ES-I3 (cell line): ENCODE measurements around the gene SELENOI.

Experiments
- H3K36me3 ChIP-seq: 2 replicates; pipeline ENCODE4 v1.6.1; 2013; ENCODE audit warnings: mild to moderate bottlenecking, low read length, control low read depth, moderate library complexity; ENCODE audit not compliant: insufficient read depth
- H3K4me1 ChIP-seq: 2 replicates; pipeline ENCODE4 v1.6.1; 2013; ENCODE audit warnings: mild to moderate bottlenecking, control low read depth, low read length; ENCODE audit not compliant: insufficient read depth
- H3K9ac ChIP-seq: 2 replicates; pipeline ENCODE4 v1.6.1; 2013; ENCODE audit warnings: low read depth, mild to moderate bottlenecking, low read length, moderate library complexity
- H3K9me3 ChIP-seq: 2 replicates; pipeline ENCODE4 v1.6.1; 2013; ENCODE audit warnings: mild to moderate bottlenecking, low read length, moderate library complexity; ENCODE audit not compliant: control insufficient read depth, insufficient read depth

SELENOI gene

GRCh38 chr2:26394694-26395093 is 48.8 kb downstream of the SELENOI start:
- H3K36me3 ChIP-seq: peaks cover 3% of the 10 kb centered on the region
- no peak overlapping the region for H3K9ac ChIP-seq
- H3K9me3 ChIP-seq: no peaks in the 10 kb centered on the region
- H3K4me1 ChIP-seq: no peaks in the 10 kb centered on the region

GRCh38 chr2:26395394-26395793 is 49.5 kb downstream of the SELENOI start:
- peaks cover 2% of the 10 kb centered on the region; the same call in 1 of the 2 replicates for H3K4me1 ChIP-seq
- no peak overlapping the region for H3K9ac ChIP-seq
- no peaks in the 10 kb centered on the region for H3K9me3 ChIP-seq
- H3K36me3 ChIP-seq: peaks cover 3% of the 10 kb centered on the region

DNA sequence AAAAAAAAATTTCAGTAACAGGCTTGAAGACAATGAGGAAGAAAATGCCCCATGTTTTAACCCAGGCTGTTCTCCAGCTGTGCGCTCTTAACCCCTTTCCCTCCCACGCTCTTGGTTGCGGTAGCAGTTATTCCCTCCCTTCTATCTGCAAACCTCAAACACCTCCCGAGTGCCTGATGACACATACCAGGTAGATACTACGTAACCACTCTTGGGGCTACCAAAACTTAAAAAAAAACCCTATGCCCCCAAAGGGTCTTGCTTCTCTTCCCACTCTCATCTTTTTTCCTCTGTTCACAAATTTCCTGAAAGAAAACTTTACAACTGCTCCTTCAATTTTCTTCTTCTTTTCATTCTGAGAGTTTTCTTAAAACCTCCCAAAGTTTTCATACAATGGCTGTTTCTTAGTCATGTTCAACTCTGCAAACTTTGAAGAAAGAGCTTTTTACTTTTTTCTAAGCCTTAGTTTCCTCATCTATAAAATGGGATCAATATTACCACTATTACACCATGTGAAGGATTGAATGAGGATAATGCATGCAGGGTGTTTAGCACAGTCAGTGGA is 50.9 kb downstream of the SELENOI start:
- no peak overlapping the region for H3K9ac ChIP-seq
- H3K9me3 ChIP-seq: no peaks in the 10 kb centered on the region
- peaks cover 4% of the 10 kb centered on the region; the same call in 1 of the 2 replicates for H3K4me1 ChIP-seq
- H3K36me3 ChIP-seq: peaks cover 3% of the 10 kb centered on the region

- no peak overlapping the region for H3K9ac ChIP-seq
- no peaks in the 10 kb centered on the region for H3K9me3 ChIP-seq
- H3K4me1 ChIP-seq: peaks cover 7% of the 10 kb centered on the region; the same call in 1 of the 2 replicates
- H3K36me3 ChIP-seq: no peaks in the 10 kb centered on the region
Observed at GRCh38 chr2:26399771-26400376, 53.9 kb downstream of the SELENOI start.

GRCh38 chr2:26400723-26401122 is 54.8 kb downstream of the SELENOI start:
- no peak overlapping the region for H3K9ac ChIP-seq
- peaks cover 7% of the 10 kb centered on the region; the same call in 1 of the 2 replicates for H3K4me1 ChIP-seq
- H3K9me3 ChIP-seq: no peaks in the 10 kb centered on the region
- H3K36me3 ChIP-seq: no peaks in the 10 kb centered on the region

GRCh38 chr2:26401739-26402541 is 56.0 kb downstream of the SELENOI start, which contains the start of gene DRC1:
Gene DRC1 (plus strand): TSS chr2:26401920. CDS start chr2:26401990, 70 bp downstream.
- no peaks in the 10 kb centered on the region for H3K9me3 ChIP-seq
- H3K9ac ChIP-seq: peak within 1 kb of the TSS; percentile 56; the same call in 1 of the 2 replicates

DNA sequence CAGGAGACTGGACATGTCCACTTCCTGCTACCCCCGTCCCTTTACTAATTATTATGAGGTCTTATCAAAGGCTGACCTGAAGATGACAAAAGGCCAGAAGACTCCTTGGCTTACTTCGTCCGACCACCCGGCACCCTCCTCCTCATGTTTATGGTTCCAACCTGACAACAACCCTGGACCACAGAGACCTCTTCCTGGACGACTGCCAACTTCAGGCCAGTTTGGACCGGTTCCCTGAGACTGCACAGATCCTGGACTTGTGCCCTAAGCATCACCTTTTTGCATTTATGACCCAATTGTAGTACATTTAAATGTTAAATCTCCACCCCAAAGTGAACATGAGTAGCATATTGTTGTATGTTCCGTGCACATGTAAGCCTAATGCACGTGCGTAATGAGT is 61.6 kb downstream of the SELENOI start:
- H3K4me1 ChIP-seq: 0 out of 2 replicates have a peak, but pooled peaks cover 4% of the 10 kb centered on the region
- H3K36me3 ChIP-seq: no peaks in the 10 kb centered on the region
- H3K9me3 ChIP-seq: no peaks in the 10 kb centered on the region
- no peak overlapping the region for H3K9ac ChIP-seq

More at GRCh38 chr2:26401739-26402541, 56.0 kb downstream of the SELENOI start, which contains the start of gene DRC1:
- Histone ChIP-seq H3K36me3 (no peaks in the 10 kb centered on the region), H3K4me1 (peaks cover 7% of the 10 kb centered on the region; the same call in 1 of the 2 replicates)

DNA sequence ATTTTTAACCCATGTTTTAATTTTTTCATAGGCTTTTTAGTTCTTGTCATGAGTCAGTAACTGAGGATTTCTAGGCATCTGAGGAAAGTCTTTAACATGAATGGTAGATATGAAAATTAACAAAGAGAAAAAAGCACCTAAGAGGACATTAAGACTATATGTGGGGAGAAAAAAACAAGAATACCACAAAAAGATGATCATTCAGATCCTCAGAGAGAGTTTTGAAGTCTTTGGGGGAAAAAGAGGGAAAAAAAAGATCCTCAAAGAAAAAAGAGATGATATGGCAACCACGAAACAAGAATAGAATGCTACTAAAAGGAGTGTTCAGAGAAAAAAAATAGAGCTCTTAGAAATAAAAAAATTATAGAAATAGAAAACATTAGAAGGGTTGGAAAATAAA is 63.8 kb downstream of the SELENOI start:
- no peaks in the 10 kb centered on the region for H3K9me3 ChIP-seq
- no peaks in the 10 kb centered on the region for H3K36me3 ChIP-seq
- H3K9ac ChIP-seq: no peak overlapping the region
- H3K4me1 ChIP-seq: no peaks in the 10 kb centered on the region

GRCh38 chr2:26410764-26411243 is 64.9 kb downstream of the SELENOI start:
- no peaks in the 10 kb centered on the region for H3K9me3 ChIP-seq
- no peaks in the 10 kb centered on the region for H3K36me3 ChIP-seq
- no peaks in the 10 kb centered on the region for H3K4me1 ChIP-seq
- no peak overlapping the region for H3K9ac ChIP-seq

DNA sequence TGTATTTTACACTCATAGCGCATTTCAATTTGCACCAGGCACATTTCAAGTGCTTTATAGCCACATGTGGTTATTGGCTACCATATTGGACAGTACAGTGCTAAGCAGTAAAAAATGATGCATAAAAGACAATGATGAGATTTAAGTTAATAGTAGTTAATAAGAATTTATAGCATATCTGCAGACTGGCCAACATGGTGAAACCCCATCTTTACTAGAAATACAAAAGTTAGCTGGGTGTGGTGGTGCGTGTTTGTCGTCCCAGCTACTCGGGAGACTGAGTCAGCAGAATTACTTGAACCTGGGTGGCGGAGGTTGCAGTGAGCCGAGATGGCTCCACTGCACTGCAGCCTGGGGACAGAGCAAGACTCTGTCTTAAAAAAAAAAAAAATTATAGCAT is 65.5 kb downstream of the SELENOI start:
- Histone ChIP-seq H3K36me3 (no peaks in the 10 kb centered on the region), H3K4me1 (no peaks in the 10 kb centered on the region), H3K9me3 (no peaks in the 10 kb centered on the region), H3K9ac (no peak overlapping the region)

DNA sequence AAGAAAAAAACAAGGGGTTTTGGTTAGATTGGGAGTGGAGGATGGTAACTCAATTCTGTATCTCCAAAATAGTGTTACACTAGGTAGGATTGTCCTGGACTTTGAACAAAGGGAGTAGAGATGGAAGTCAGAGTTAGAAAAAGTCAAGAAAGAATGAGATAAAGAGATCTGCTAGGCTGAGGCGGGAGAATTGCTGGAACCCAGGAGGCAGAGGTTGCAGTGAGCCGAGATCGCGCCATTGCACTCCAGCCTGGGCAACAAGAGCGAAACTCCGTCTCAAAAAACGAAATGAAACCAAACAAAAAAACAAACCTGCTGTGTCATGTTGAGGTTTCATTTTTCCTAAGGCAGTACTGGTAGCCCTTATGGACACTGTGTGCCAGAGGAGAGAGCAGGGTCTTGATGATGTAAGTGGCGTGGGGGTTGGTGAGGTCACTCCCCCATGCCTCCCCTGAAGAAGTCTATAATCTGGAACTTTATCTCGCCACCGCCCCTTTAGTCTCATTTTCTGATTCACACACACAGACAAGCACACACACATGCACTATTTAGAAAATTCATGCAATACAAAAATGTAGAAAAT is 66.2 kb downstream of the SELENOI start:
- Histone ChIP-seq H3K9me3 (no peaks in the 10 kb centered on the region), H3K9ac (no peak overlapping the region)

GRCh38 chr2:26414311-26414710 is 68.4 kb downstream of the SELENOI start:
- H3K9me3 ChIP-seq: no peaks in the 10 kb centered on the region
- no peaks in the 10 kb centered on the region for H3K4me1 ChIP-seq
- no peaks in the 10 kb centered on the region for H3K36me3 ChIP-seq
- no peak overlapping the region for H3K9ac ChIP-seq

More for the DNA sequence above, 66.2 kb downstream of the SELENOI start:
- Histone ChIP-seq H3K36me3 (no peaks in the 10 kb centered on the region), H3K4me1 (no peaks in the 10 kb centered on the region)

GRCh38 chr2:26421961-26422360 is 76.0 kb downstream of the SELENOI start:
- H3K9ac ChIP-seq: no peak overlapping the region
- H3K4me1 ChIP-seq: peaks cover 9% of the 10 kb centered on the region
- H3K36me3 ChIP-seq: no peaks in the 10 kb centered on the region
- no peaks in the 10 kb centered on the region for H3K9me3 ChIP-seq

DNA sequence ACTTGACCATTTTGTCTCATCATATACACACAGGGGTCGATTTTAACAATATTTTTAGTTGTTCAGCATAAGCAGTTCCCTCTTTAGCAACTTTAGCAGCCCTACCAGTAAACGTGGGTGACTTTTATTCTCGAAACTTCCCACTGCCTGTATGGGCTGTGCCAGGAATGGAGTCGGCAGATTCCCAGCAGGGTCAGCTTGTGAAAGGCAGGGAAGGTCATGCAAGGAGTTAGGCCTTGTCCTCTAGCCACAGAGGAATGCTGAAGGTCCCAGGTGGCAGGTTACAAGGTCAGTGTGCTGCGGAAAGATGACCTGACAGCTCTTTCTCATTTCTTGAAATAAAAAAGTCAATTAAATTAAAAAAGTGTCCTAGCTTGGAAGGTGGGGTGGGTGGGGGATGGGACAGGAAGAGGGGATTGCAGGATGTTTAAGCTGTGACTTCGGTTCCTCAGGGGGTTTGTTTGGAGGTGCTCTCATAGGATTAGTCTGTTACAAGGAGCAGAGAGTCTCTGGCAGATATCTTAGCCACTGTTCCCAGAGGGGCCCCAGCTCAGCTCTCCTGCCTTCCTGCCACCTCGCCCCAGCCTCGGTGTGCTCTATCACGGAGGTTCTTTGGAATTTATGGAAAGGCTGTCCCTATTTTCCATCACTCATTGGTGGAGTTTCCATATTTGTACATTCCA is 77.1 kb downstream of the SELENOI start:
- Histone ChIP-seq H3K4me1 (peaks cover 9% of the 10 kb centered on the region), H3K9me3 (no peaks in the 10 kb centered on the region), H3K36me3 (no peaks in the 10 kb centered on the region), H3K9ac (no peak overlapping the region; the same call in 1 of the 2 replicates)
